GM12878 (cell line): ENCODE data around the gene B3GALNT2.

Experiments used
- BACH1 ChIP-seq: fragments of 450-650 bp; IDR thresholded peaks from 2 replicates; pipeline ENCODE4 v1.6.1; 2017; ENCODE audit warnings: mild to moderate bottlenecking, borderline replicate concordance
- BMI1 ChIP-seq: fragments of 450-650 bp; IDR thresholded peaks from 2 replicates; pipeline ENCODE4 v1.6.1; 2016; ENCODE audit warnings: mild to moderate bottlenecking, moderate library complexity, borderline replicate concordance
- CBX5 ChIP-seq: sonication (generic); IDR thresholded peaks from 2 replicates; pipeline ENCODE4 v1.6.1; 2016; ENCODE audit warnings: low read depth, moderate library complexity, mild to moderate bottlenecking, inconsistent platforms
- CREB1 ChIP-seq: IDR thresholded peaks from 2 replicates; pipeline ENCODE4 v1.6.1; 2012; ENCODE audit warnings: low read depth, mild to moderate bottlenecking, inconsistent platforms
- FOS ChIP-seq: IDR thresholded peaks from 3 replicates; pipeline ENCODE4 v1.6.1; 2011; ENCODE audit warnings: borderline replicate concordance; ENCODE audit not compliant: insufficient read length; ENCODE audit errors: extremely low read depth
- GABPA ChIP-seq: IDR thresholded peaks from 2 replicates; pipeline ENCODE4 v1.6.1; 2014; ENCODE audit warnings: antibody characterized with exemption, low read depth, mild to moderate bottlenecking, inconsistent platforms
- KDM1A ChIP-seq: fragments of 200-600 bp; sonication (generic); IDR thresholded peaks from 2 replicates; pipeline ENCODE4 v1.6.1; 2016; ENCODE audit warnings: borderline replicate concordance
- POLR2A ChIP-seq: IDR thresholded peaks from 2 replicates; pipeline ENCODE4 v1.6.1; 2011; ENCODE audit warnings: low read depth, mild to moderate bottlenecking, low read length
- POLR2AphosphoS5 ChIP-seq: IDR thresholded peaks from 2 replicates; pipeline ENCODE4 v1.6.1; 2011; ENCODE audit warnings: mild to moderate bottlenecking, low read length, inconsistent platforms
- SIN3A ChIP-seq: IDR thresholded peaks from 2 replicates; pipeline ENCODE4 v1.6.1; 2012; ENCODE audit warnings: low read depth, low read length, improper control_type of control experiment
- TAF1 ChIP-seq: IDR thresholded peaks from 2 replicates; pipeline ENCODE4 v1.6.1; 2011; ENCODE audit warnings: mild to moderate bottlenecking, low read depth, low read length, borderline replicate concordance
- ZZZ3 ChIP-seq: IDR thresholded peaks from 2 replicates; pipeline ENCODE4 v1.6.1; 2011; ENCODE audit warnings: low read depth; ENCODE audit not compliant: control insufficient read depth, insufficient read length
- TF ChIP-seq, protein P1 (sequence below), 3 experiments: IDR thresholded peaks in 2 of 3; conservative IDR thresholded peaks in 1 of 3; 2 replicates each; pipeline ENCODE4 v1.5.1; 2011; ENCODE audit warnings: low read depth in 3 of 3, low read length in 3 of 3, mild to moderate bottlenecking in 3 of 3, control low read depth in 2 of 3, moderate library complexity in 2 of 3, inconsistent platforms in 1 of 3, mixed read lengths in 1 of 3; ENCODE audit not compliant: control insufficient read depth in 2 of 3, insufficient read depth in 1 of 3; ENCODE audit errors: extremely low read depth in 1 of 3
- TF ChIP-seq, protein P2 (sequence below): fragments of 450-650 bp; formaldehyde crosslinking; IDR thresholded peaks from 2 replicates; pipeline ENCODE4 v1.4.0; 2022; ENCODE audit warnings: mild to moderate bottlenecking, moderate library complexity

DNA sequence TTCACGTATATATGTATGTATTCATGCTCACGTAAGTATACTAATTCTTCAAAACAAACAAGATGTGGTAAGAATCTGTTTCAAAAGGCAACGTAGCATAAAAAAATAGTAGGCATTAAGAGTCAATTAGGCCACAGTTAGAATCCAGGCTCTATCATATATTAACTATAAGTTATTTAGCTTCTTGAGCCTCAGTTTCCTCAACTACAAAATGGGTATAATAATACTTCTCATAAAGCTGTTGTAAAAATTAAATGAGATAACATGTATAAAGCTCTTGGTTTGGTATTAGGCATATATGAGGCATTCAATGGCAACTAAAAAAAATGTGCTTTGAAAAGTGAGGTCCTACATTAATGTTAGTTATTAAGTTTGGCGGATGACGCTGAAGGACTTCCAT, 9.2 kb downstream of the B3GALNT2 start:
- TF ChIP-seq KDM1A (no peak), ZZZ3 (no peak), BMI1 (no peak), BACH1 (no peak), POLR2AphosphoS5 (no peak), GABPA (no peak), SIN3A (no peak), CBX5 (no peak), TAF1 (no peak), POLR2A (no peak), CREB1 (no peak), FOS (no peak)
- TF ChIP-seq, protein P1, sequence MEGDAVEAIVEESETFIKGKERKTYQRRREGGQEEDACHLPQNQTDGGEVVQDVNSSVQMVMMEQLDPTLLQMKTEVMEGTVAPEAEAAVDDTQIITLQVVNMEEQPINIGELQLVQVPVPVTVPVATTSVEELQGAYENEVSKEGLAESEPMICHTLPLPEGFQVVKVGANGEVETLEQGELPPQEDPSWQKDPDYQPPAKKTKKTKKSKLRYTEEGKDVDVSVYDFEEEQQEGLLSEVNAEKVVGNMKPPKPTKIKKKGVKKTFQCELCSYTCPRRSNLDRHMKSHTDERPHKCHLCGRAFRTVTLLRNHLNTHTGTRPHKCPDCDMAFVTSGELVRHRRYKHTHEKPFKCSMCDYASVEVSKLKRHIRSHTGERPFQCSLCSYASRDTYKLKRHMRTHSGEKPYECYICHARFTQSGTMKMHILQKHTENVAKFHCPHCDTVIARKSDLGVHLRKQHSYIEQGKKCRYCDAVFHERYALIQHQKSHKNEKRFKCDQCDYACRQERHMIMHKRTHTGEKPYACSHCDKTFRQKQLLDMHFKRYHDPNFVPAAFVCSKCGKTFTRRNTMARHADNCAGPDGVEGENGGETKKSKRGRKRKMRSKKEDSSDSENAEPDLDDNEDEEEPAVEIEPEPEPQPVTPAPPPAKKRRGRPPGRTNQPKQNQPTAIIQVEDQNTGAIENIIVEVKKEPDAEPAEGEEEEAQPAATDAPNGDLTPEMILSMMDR (IDR thresholded peaks at IDR 0.05 in 2 of 3, conservative IDR thresholded peaks at IDR 0.05 in 1 of 3; ENCODE audit: control insufficient read depth in 2 of 3, extremely low read depth in 1 of 3, insufficient read depth in 1 of 3, low read depth in 3 of 3, low read length in 3 of 3) = no peak
- TF ChIP-seq, protein P2, sequence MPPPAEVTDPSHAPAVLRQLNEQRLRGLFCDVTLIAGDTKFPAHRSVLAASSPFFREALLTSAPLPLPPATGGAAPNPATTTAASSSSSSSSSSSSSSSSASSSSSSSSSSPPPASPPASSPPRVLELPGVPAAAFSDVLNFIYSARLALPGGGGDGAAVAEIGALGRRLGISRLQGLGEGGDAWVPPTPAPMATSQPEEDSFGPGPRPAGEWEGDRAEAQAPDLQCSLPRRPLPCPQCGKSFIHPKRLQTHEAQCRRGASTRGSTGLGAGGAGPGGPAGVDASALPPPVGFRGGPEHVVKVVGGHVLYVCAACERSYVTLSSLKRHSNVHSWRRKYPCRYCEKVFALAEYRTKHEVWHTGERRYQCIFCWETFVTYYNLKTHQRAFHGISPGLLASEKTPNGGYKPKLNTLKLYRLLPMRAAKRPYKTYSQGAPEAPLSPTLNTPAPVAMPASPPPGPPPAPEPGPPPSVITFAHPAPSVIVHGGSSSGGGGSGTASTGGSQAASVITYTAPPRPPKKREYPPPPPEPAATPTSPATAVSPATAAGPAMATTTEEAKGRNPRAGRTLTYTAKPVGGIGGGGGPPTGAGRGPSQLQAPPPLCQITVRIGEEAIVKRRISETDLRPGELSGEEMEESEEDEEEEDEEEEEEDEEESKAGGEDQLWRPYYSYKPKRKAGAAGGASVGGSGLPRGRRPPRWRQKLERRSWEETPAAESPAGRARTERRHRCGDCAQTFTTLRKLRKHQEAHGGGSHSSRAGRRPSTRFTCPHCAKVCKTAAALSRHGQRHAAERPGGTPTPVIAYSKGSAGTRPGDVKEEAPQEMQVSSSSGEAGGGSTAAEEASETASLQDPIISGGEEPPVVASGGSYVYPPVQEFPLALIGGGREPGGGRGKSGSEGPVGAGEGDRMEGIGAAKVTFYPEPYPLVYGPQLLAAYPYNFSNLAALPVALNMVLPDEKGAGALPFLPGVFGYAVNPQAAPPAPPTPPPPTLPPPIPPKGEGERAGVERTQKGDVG (CRISPR knock-in tag) = no peak
